ENCODE data around the gene ZNF536. TPM values are rescaled to one million over a fixed set of nuclear protein-coding genes. Genes with fewer than 3 reads are reported as not detected.

The ZNF536 gene
- polyA plus RNA-seq, 1 of the 3 experiments (the other 2 are of a cell fraction) = 0.41 TPM

DNA sequence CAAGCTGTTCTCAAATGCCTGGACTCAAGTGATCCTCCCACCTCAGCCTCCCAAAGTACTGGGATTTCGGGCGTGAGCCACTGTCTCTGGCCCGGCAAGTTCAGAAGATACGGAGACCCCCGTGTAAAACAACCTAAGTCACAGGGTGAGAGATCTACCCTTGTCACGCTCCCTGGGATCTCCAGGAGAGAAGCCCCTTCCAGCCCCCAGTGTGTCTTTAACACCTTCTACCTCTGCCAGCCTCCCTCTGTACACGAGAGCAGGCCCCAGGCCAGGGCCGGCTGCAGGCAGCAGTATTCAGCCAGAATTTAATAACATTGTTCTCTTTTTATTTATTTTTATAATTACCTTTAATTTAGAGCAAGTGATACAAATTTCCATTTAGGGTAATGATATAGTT, 49.4 kb downstream of the ZNF536 start:
- Histone ChIP-seq H3K4me1 (ENCODE audit: control insufficient read depth in 1 of 2, insufficient read depth in 2 of 2, low read depth in 1 of 2, low read length in 1 of 2) (peaks cover 0 to 20% of the 10 kb centered on the region in 2 experiments; a peak in 1 of 4 replicates), H3K9me3 (no peaks in the 10 kb centered on the region), H2AFZ (ENCODE audit: low read depth) (no peak overlapping the region), H3F3A (replicated peaks; ENCODE audit: insufficient read depth) (no peaks in the 10 kb centered on the region), H3K9me2 (no peaks in the 10 kb centered on the region), H3K4me2 (no peak overlapping the region), H3K27ac (ENCODE audit: low read depth in 2 of 2, low read length in 1 of 2) (no peak overlapping the region), H4K20me1 (ENCODE audit: insufficient read depth) (no peaks in the 10 kb centered on the region), H3K79me2 (ENCODE audit: insufficient read depth) (no peaks in the 10 kb centered on the region), H3K36me3 (replicated peaks in 1 of 2; ENCODE audit: control insufficient read depth in 1 of 2, insufficient read depth in 2 of 2, low read length in 1 of 2) (no peaks in the 10 kb centered on the region), H3K4me3 (ENCODE audit: low read depth in 2 of 2, low read length in 1 of 2) (no peak overlapping the region), H3K27me3 (ENCODE audit: insufficient read depth) (no peaks in the 10 kb centered on the region), H3K9ac (no peak overlapping the region)
- POLR2A ChIA-PET = interaction anchor here (0.6 kb wide), 1 partner anchor 30 kb away, joined by 3 read pairs; no protein-coding TSS in a partner anchor
- CTCF ChIA-PET = interaction anchor here (0.7 to 1.2 kb wide), 2 partner anchors 15 to 183 kb away, joined by 3 to 8 read pairs; no protein-coding TSS in a partner anchor
- no peak for DNase-seq
- WGBS (ENCODE audit: low lambda C conversion rate) = 54% methylated on average over 8 of the region's 8 CpGs
- TF ChIP-seq SIN3A (IDR thresholded peaks at IDR 0.05; ENCODE audit: borderline replicate concordance, low read depth, low read length) (no peak), FOSL2 (IDR thresholded peaks at IDR 0.05; ENCODE audit: borderline replicate concordance, low read depth) (no peak), NRF1 (IDR thresholded peaks at IDR 0.05; ENCODE audit: low read depth, low read length) (no peak), POLR2AphosphoS5 (IDR thresholded peaks at IDR 0.05; ENCODE audit: low read depth, low read length) (no peak), RAD21 (IDR thresholded peaks at IDR 0.05; ENCODE audit: low read length) (no peak), TEAD4 (IDR thresholded peaks at IDR 0.05; ENCODE audit: borderline replicate concordance, insufficient read depth) (no peak), MEF2A (IDR thresholded peaks at IDR 0.05; ENCODE audit: borderline replicate concordance, low read depth) (no peak), CHD2 (IDR thresholded peaks at IDR 0.05; ENCODE audit: low read length, partially characterized antibody) (no peak), TAF1 (IDR thresholded peaks at IDR 0.05; ENCODE audit: borderline replicate concordance, low read depth, low read length) (no peak), FOXM1 (IDR thresholded peaks at IDR 0.05; ENCODE audit: low read depth) (no peak), NFIC (IDR thresholded peaks at IDR 0.05; ENCODE audit: borderline replicate concordance) (no peak), TCF12 (IDR thresholded peaks at IDR 0.05) (no peak), YY1 (IDR thresholded peaks at IDR 0.05; ENCODE audit: low read depth) (no peak), RXRA (IDR thresholded peaks at IDR 0.05; ENCODE audit: borderline replicate concordance, low read depth) (no peak), JUND (IDR thresholded peaks at IDR 0.05) (no peak)
- TF ChIP-seq, protein P1, sequence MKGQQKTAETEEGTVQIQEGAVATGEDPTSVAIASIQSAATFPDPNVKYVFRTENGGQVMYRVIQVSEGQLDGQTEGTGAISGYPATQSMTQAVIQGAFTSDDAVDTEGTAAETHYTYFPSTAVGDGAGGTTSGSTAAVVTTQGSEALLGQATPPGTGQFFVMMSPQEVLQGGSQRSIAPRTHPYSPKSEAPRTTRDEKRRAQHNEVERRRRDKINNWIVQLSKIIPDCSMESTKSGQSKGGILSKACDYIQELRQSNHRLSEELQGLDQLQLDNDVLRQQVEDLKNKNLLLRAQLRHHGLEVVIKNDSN (IDR thresholded peaks at IDR 0.05; ENCODE audit: borderline replicate concordance, low read depth) = no peak
- TF ChIP-seq, protein P2, sequence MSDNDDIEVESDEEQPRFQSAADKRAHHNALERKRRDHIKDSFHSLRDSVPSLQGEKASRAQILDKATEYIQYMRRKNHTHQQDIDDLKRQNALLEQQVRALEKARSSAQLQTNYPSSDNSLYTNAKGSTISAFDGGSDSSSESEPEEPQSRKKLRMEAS (IDR thresholded peaks at IDR 0.05; ENCODE audit: low read depth) = no peak
- TF ChIP-seq, protein P3, sequence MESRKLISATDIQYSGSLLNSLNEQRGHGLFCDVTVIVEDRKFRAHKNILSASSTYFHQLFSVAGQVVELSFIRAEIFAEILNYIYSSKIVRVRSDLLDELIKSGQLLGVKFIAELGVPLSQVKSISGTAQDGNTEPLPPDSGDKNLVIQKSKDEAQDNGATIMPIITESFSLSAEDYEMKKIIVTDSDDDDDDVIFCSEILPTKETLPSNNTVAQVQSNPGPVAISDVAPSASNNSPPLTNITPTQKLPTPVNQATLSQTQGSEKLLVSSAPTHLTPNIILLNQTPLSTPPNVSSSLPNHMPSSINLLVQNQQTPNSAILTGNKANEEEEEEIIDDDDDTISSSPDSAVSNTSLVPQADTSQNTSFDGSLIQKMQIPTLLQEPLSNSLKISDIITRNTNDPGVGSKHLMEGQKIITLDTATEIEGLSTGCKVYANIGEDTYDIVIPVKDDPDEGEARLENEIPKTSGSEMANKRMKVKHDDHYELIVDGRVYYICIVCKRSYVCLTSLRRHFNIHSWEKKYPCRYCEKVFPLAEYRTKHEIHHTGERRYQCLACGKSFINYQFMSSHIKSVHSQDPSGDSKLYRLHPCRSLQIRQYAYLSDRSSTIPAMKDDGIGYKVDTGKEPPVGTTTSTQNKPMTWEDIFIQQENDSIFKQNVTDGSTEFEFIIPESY (IDR thresholded peaks at IDR 0.05; ENCODE audit: borderline replicate concordance, low read depth) = no peak
